ENCODE results near the gene AMBP. TPM values are rescaled to one million over a fixed set of nuclear protein-coding genes. Genes with fewer than 3 reads are reported as not detected.
A peak's percentile ranks its signal among the peaks of the same experiment; 100 is the strongest.

Gene AMBP
- total RNA-seq, 2 donors from 2014 or later = not detected

DNA sequence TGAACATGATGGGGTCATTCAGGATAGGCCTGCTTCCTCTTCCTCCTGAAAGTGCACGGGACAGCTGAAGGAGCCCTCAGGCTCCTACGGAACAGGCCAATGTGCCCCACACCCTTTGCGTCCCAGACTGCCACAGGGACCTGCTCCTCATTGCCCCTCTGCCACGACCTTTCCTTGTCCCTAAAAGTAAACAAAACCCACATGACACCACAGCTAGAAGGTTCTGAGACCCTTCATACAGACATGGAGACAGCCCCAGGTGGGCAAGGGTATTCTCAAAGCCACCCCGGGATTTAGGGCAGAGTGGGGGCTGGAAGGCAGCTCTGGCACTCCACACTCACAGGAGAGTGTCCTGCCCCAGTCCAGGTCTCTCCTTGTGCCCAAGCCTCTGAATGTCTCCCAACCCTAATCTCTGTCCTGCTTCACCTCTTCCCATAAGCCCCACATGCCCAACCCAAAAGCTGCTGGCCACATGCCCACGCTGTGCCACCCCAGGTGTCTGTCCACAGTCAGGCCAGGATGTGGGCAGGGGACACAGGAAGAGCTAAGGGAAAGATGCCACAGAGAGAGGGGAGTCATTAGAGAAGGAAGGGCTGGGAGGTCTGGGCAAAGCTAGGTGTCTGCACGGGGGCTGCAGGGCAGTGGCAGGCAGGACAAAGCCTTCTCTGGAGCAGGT, 800 bp downstream of the AMBP start:
- Histone ChIP-seq H3K9me3 (no peaks in the 10 kb centered on the region), H3K36me3 (no peaks in the 10 kb centered on the region), H3K4me1 (peaks cover 0 to 5% of the 10 kb centered on the region in 2 donors), H3K4me3 (no peak overlapping the region), H3K27ac (no peak overlapping the region), H3K27me3 (no peaks in the 10 kb centered on the region)
- TF ChIP-seq, protein P1, sequence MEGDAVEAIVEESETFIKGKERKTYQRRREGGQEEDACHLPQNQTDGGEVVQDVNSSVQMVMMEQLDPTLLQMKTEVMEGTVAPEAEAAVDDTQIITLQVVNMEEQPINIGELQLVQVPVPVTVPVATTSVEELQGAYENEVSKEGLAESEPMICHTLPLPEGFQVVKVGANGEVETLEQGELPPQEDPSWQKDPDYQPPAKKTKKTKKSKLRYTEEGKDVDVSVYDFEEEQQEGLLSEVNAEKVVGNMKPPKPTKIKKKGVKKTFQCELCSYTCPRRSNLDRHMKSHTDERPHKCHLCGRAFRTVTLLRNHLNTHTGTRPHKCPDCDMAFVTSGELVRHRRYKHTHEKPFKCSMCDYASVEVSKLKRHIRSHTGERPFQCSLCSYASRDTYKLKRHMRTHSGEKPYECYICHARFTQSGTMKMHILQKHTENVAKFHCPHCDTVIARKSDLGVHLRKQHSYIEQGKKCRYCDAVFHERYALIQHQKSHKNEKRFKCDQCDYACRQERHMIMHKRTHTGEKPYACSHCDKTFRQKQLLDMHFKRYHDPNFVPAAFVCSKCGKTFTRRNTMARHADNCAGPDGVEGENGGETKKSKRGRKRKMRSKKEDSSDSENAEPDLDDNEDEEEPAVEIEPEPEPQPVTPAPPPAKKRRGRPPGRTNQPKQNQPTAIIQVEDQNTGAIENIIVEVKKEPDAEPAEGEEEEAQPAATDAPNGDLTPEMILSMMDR (IDR thresholded peaks at IDR 0.05) = no peak
- no peak for DNase-seq (ENCODE audit: low spot score)

DNA sequence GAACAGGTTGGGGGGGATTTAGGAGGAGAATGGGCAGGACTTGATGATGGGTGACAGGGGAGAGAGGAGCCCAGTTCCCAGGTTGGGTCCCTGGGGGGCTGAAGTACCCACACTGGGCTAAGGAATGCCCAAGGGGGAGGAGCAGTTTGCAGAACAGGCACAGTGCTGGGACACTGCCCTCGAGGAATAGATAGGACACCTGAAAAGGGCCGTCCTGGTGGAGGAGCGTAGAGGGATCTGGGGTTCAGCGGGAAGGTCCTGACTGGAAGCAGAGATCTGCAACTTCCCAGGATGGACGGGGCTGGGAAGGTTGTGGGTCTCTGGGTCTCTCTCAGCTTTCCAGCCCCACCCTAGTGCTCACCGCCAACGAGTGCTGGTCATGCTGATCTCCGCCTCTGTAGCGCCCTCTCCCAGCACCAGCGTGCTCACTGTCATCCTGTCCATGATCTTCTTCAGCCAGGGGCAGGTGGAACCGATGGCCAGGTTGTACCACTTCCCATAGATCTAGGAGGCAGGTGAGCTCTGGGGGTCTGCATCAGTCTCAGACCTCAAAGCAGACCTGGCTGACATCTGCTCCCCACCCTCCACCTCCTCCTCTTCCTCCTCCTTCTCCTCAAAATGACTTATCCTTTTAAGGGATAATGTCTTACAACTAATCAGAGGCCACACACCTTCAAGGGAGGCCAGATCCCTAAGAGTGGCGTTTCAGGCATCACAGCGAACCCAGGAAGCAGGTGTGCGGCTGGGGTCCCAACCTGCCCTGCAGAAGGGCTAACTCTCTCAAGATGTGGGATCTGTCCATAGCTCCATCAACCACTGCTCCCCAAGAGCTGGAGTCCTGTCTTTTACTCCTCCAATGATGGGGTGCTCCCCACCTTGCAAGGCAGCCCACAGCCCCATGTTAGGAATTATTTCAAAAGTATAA, 1.6 kb downstream of the AMBP start:
- no peaks in the 10 kb centered on the region for H3K27me3 ChIP-seq
- TF ChIP-seq, protein P1 (IDR thresholded peaks at IDR 0.05) = no peak
- H3K4me1 ChIP-seq = peaks cover 0 to 12% of the 10 kb centered on the region in 2 donors
- no peak overlapping the region for H3K4me3 ChIP-seq
- no peaks in the 10 kb centered on the region for H3K36me3 ChIP-seq
- no peaks in the 10 kb centered on the region for H3K9me3 ChIP-seq
- H3K27ac ChIP-seq = no peak overlapping the region
- DNase-seq (ENCODE audit: low spot score) = no peak

DNA sequence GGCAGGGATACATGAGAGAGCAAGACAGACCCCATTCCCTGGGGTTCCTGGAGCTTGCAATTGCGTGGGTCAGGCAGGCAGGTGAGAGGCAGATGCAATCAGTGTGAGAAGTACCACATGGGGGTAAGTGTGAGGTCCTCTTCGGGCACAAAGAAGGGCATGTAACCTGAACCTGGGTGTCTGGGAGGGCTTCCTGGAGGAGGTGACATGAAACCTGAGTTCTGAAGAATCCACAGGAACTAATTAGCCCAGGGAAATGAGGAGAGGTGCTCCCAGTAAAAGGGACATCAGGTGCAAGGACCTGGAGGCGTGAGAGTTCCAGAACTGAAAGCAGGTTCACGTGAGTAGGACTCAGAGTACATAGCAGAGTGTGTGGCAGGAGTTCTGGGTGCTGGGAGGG, 2.5 kb downstream of the AMBP start:
- peaks cover 0 to 12% of the 10 kb centered on the region in 2 donors for H3K4me1 ChIP-seq
- no peaks in the 10 kb centered on the region for H3K9me3 ChIP-seq
- DNase-seq (ENCODE audit: low spot score) = no peak
- no peak overlapping the region for H3K27ac ChIP-seq
- TF ChIP-seq, protein P1 (IDR thresholded peaks at IDR 0.05) = no peak
- no peaks in the 10 kb centered on the region for H3K36me3 ChIP-seq
- no peaks in the 10 kb centered on the region for H3K27me3 ChIP-seq
- H3K4me3 ChIP-seq = no peak overlapping the region

DNA sequence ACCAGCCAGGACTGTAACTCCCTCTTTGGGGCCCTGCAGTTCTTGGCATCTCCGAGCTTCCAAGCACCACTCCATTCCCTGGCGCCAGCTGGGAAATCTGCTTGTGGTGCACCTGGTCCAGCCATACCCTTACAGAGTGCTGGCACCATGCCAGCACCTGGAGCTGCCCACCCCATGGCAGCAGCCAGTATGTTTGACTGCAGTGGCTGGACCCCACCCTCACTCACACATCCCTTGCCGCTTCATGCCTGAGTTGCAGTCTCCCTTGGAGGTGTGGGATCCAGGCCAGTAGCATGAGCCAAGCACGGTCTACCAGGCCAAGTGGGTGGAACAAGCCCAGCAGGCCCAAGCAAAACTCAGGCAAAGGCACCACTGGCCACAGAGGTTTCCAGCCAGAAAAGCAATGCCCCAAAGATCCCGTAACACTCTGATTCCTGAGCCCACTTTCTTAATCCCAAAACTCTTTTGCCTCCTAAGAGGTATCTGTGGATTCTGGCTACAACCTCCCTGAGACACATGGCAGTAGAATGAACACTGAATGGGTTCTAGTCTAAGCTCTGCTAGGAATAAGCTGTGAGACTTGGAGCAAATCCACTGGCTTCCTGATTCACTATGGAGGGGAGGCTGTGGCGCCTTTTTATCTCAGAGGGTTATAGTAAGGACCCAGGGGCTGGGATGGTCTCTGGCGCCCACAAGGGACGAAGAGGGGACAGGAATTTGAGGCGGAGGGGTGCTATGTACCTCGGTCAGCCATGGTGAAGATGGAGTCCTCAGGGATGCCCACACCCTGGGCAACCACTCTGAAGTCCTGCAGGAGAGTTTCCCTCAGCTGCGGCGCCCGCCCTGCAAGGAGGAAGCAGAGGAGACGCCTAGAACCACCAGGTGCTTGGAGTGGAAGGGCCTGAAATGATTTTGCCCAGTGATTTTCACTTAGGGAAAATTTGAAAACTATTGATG, 5.6 kb downstream of the AMBP start:
- H3K36me3 ChIP-seq = no peaks in the 10 kb centered on the region
- no peak overlapping the region for H3K27ac ChIP-seq
- H3K27me3 ChIP-seq = no peaks in the 10 kb centered on the region
- no peak overlapping the region for H3K4me3 ChIP-seq
- no peaks in the 10 kb centered on the region for H3K9me3 ChIP-seq
- TF ChIP-seq, protein P1 (IDR thresholded peaks at IDR 0.05) = no peak
- DNase-seq (ENCODE audit: low spot score) = peak; percentile 75
- H3K4me1 ChIP-seq = peaks cover 0 to 12% of the 10 kb centered on the region in 2 donors

DNA sequence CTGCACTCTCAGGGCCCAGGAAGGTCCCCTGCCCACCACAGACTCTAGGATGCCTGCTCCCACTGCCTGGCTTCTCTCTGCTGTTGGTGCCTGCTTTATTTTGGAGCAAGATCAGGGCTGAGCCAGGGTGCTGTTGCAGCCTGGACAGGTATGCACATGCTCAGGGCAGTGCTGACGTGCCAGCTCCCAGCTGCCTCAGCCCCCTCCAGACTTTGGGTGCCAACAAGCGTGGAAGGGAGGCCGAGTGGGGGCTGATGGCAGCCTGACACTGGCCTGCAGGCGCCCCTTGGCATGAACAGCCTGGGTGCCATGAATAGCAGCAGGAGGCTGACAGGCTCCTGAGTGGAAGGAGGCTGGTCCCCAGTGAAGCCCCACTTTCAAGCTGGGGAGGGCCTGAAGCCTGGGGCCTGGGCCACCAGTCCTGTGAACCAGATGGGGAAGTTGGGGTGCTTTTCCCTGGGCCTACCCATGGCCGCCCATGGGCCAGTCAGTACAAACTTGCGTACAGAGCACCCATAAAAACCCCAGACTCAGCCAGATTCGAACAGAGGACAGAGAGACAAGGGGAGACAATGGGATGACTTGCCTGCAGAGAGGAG, 6.8 kb downstream of the AMBP start:
- no peak overlapping the region for H3K4me3 ChIP-seq
- no peaks in the 10 kb centered on the region for H3K36me3 ChIP-seq
- no peak for DNase-seq (ENCODE audit: low spot score)
- H3K4me1 ChIP-seq = peaks cover 0 to 12% of the 10 kb centered on the region in 2 donors
- no peaks in the 10 kb centered on the region for H3K27me3 ChIP-seq
- H3K27ac ChIP-seq = no peak overlapping the region
- H3K9me3 ChIP-seq = no peaks in the 10 kb centered on the region
- TF ChIP-seq, protein P1 (IDR thresholded peaks at IDR 0.05) = no peak

All from right atrium auricular region (tissue), 2 donors.